ENCODE measurements around the gene MPI. TPM values are rescaled to one million over a fixed set of nuclear protein-coding genes. Genes with fewer than 3 reads are reported as not detected.

MPI gene
- 10 to 100 TPM; 75.7 to 93.3 TPM for total RNA-seq

GRCh38 chr15:74889883-74890664 lies at the start of gene MPI:
MPI (plus strand) TSS chr15:74890042; CDS start chr15:74890074, 32 bp downstream.
- intact Hi-C loops (cut with DNase I, micrococcal nuclease) = loop anchor here (1.0 to 5.0 kb wide), 8 partner anchors 16 to 133 kb away; partner anchors contain the start of genes CSK (in 2 of the 2), SCAMP2 (in 2 of the 2), ULK3 (in 2 of the 2) and COX5A (in 1 of the 2)
- Mint-ChIP-seq H3K27ac (peak within 1 kb of the TSS; percentile 86), H3K36me3 (ENCODE audit: low read depth) (peaks cover 32% of the 10 kb centered on the region), H3K9me3 (ENCODE audit: low read depth) (no peaks in the 10 kb centered on the region), H3K4me1 (peaks cover 46% of the 10 kb centered on the region), H3K27me3 (no peaks in the 10 kb centered on the region), H3K4me3 (peak within 1 kb of the TSS; percentile 73)
- ChIA-PET CTCF (interaction anchor here (0.6 to 2.8 kb wide), 3 partner anchors 11 to 137 kb away, joined by 3 to 22 read pairs (median 3); partner anchors contain the start of gene SCAMP5), POLR2A (interaction anchor here (1.0 kb wide), 2 partner anchors 17 to 20 kb away, joined by 5 to 6 read pairs; partner anchors contain the start of gene FAM219B)
- DNase-seq (peak; percentile 95), ATAC-seq (peak; percentile 98)

GRCh38 chr15:74840851-74841775 lies 48.7 kb upstream of the MPI start:
- ChIA-PET CTCF (interaction anchor here (0.7 to 2.3 kb wide), 5 partner anchors 61 to 145 kb away, joined by 3 to 15 read pairs (median 3); partner anchors contain the start of gene EDC3), POLR2A (no interaction called here)
- DNase-seq (no peak), ATAC-seq (no peak)
- H3K4me3 Mint-ChIP-seq = peak overlapping the region; percentile 90
- H3K27ac Mint-ChIP-seq = peak overlapping the region; percentile 7
- intact Hi-C loops (cut with DNase I, micrococcal nuclease) = loop anchor here (5.0 kb wide), 3 partner anchors 39 to 469 kb away; no protein-coding TSS in a partner anchor
- peaks cover 43% of the 10 kb centered on the region for H3K4me1 Mint-ChIP-seq
- H3K36me3 Mint-ChIP-seq (ENCODE audit: low read depth) = peaks cover 18% of the 10 kb centered on the region
- H3K27me3 Mint-ChIP-seq = no peaks in the 10 kb centered on the region
- no peaks in the 10 kb centered on the region for H3K9me3 Mint-ChIP-seq (ENCODE audit: low read depth)

DNA sequence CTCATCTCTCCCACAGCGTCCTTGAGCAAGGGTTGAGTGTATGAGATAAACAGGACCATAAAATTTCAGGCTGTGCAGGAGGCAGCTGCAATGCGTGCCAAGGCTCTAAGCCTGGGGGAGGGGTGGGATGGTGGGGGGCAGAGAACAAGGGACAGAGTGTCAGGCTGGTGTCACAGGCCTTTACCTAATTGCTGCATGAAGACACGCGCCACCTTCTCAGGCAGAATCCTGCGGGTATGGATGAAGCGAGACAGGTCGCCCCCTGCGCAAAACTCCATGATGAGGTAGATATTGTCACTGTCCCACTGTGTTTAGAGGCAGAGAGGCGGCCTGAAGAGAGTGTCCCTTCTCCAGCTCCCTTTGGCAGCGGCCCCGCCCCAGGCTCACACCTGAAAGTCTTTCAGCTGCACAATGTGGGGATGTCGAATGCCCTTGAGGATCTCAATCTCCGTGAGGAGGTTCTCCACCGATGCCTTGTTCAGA lies 47.9 kb upstream of the MPI start:
- Mint-ChIP-seq H3K27ac (peak overlapping the region; percentile 84), H3K27me3 (no peaks in the 10 kb centered on the region), H3K36me3 (ENCODE audit: low read depth) (peaks cover 21% of the 10 kb centered on the region), H3K4me3 (peak overlapping the region; percentile 90), H3K9me3 (ENCODE audit: low read depth) (no peaks in the 10 kb centered on the region), H3K4me1 (peaks cover 45% of the 10 kb centered on the region)
- POLR2A ChIA-PET = no interaction called here
- intact Hi-C loops (cut with DNase I, micrococcal nuclease) = loop anchor here (1.0 to 5.0 kb wide), 9 partner anchors 40 to 609 kb away; partner anchors contain the start of genes COX5A (in 1 of the 2) and SIN3A (in 1 of the 2)
- CTCF ChIA-PET = interaction anchor here (0.7 to 2.3 kb wide), 7 partner anchors 28 to 146 kb away, joined by 3 to 15 read pairs (median 4); partner anchors contain the start of gene EDC3
- DNase-seq (no peak), ATAC-seq (no peak)

DNA sequence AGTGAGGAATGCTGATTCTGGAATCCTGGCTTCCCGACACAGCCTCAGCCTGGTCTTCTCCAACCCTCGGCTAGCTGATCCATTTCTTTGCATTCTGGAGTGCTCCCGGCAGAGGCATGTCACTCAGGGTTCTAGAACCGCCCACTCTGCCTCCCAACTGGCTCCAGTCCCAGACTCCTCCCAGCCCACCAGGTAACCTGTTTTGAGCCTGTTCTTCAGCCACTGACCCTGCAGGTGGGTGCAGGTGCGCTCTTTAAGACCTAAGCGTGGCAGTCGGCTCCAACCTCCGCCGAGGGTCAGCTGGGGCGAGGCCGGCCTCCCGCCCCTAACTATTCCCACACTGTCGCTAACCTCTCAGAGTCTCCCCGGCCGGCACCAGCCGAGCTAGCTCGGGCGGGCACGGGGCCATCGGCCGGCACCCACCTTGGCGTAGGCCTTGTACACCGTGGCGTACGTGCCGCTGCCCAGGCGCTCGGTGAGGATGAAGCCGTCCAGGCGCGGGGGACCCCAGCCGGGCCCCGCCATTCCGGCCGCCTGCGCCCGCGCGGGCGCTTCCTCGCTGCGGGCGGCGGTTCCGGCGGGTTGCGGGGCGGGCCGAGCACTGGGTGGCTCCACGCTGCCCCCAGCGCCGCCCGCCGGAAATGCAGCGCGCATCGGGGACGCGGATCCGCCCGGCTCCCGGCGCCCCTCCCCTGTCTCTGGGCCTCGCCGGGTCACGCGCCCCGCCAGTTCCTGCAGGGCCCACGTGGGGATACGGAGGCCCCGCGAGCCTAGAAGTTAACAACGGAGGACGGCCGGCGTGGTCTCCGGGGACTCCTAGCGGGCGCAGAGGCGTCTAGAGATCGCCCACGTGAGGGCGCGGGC lies 47.0 kb upstream of the MPI start, which contains the start of gene ULK3:
TSS of gene ULK3 (minus strand) at position 576 of the 864 bp plus-strand sequence. CDS start at position 525, 51 bp downstream.
- H3K27ac Mint-ChIP-seq = peak within 1 kb of the TSS; percentile 90
- H3K9me3 Mint-ChIP-seq (ENCODE audit: low read depth) = no peaks in the 10 kb centered on the region
- H3K4me1 Mint-ChIP-seq = peaks cover 45% of the 10 kb centered on the region
- intact Hi-C loops (cut with DNase I, micrococcal nuclease) = loop anchor here (1.0 to 5.0 kb wide), 20 partner anchors 27 to 608 kb away; partner anchors contain the start of genes COX5A (in 2 of the 2), CLK3 (in 1 of the 2), EDC3 (in 1 of the 2) and FAM219B (in 1 of the 2)
- H3K36me3 Mint-ChIP-seq (ENCODE audit: low read depth) = peaks cover 22% of the 10 kb centered on the region
- ATAC-seq (peak; percentile 85), DNase-seq (peak; percentile 97)
- peak within 1 kb of the TSS; percentile 90 for H3K4me3 Mint-ChIP-seq
- POLR2A ChIA-PET = no interaction called here
- no peaks in the 10 kb centered on the region for H3K27me3 Mint-ChIP-seq
- CTCF ChIA-PET = interaction anchor here (0.7 to 2.3 kb wide), 9 partner anchors 27 to 152 kb away, joined by 3 to 15 read pairs (median 5); partner anchors contain the start of gene SCAMP5

GRCh38 chr15:74843445-74843828 lies 46.4 kb upstream of the MPI start:
- peaks cover 22% of the 10 kb centered on the region for H3K36me3 Mint-ChIP-seq (ENCODE audit: low read depth)
- no peaks in the 10 kb centered on the region for H3K9me3 Mint-ChIP-seq (ENCODE audit: low read depth)
- H3K4me3 Mint-ChIP-seq = peak overlapping the region; percentile 90
- ATAC-seq (no peak), DNase-seq (no peak)
- ChIA-PET POLR2A (no interaction called here), CTCF (interaction anchor here (0.6 to 2.3 kb wide), 9 partner anchors 27 to 152 kb away, joined by 3 to 15 read pairs (median 5); partner anchors contain the start of gene SCAMP5)
- peak overlapping the region; percentile 90 for H3K27ac Mint-ChIP-seq
- intact Hi-C loops (cut with DNase I, micrococcal nuclease) = loop anchor here (1.0 to 5.0 kb wide), 19 partner anchors 27 to 607 kb away; partner anchors contain the start of genes COX5A (in 2 of the 2), CLK3 (in 1 of the 2), EDC3 (in 1 of the 2) and FAM219B (in 1 of the 2)
- H3K27me3 Mint-ChIP-seq = no peaks in the 10 kb centered on the region
- peaks cover 45% of the 10 kb centered on the region for H3K4me1 Mint-ChIP-seq

DNA sequence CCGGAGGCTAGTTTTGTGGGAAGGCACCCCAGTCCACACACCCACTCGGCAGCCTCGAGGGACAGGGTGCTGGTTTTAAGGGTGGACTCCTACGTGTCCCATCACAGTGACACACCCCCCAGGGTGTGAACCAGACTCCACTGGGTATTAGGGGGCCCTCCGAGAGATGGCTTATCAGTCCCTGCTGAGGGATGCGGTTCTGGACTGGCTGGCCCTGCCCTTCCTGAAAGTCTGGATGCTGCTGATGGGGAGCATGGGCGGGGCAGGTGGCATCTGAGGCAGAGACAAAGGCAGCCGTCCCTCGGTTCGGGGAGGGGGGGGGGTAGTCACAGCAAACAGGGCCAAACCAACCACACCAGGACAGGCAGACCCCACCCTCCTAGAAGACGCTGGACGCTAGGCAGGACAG lies 45.9 kb upstream of the MPI start:
- ChIA-PET POLR2A (no interaction called here), CTCF (interaction anchor here (0.6 to 1.5 kb wide), 6 partner anchors 26 to 209 kb away, joined by 3 to 6 read pairs (median 4); partner anchors contain the start of gene SCAMP5)
- DNase-seq = no peak
- ATAC-seq = no peak
- Mint-ChIP-seq H3K4me3 (peak overlapping the region; percentile 90), H3K9me3 (ENCODE audit: low read depth) (no peaks in the 10 kb centered on the region), H3K4me1 (peaks cover 45% of the 10 kb centered on the region), H3K27me3 (no peaks in the 10 kb centered on the region), H3K27ac (peak overlapping the region; percentile 90), H3K36me3 (ENCODE audit: low read depth) (peaks cover 20% of the 10 kb centered on the region)
- intact Hi-C loops (cut with DNase I, micrococcal nuclease) = loop anchor here (1.0 to 5.0 kb wide), 19 partner anchors 26 to 607 kb away; partner anchors contain the start of genes COX5A (in 2 of the 2), CLK3 (in 1 of the 2), EDC3 (in 1 of the 2) and FAM219B (in 1 of the 2)

GRCh38 chr15:74844319-74845207 lies 45.3 kb upstream of the MPI start:
- H3K36me3 Mint-ChIP-seq (ENCODE audit: low read depth) = peaks cover 20% of the 10 kb centered on the region
- peak overlapping the region; percentile 90 for H3K4me3 Mint-ChIP-seq
- no peaks in the 10 kb centered on the region for H3K9me3 Mint-ChIP-seq (ENCODE audit: low read depth)
- ATAC-seq = peak; percentile 4
- no peak for DNase-seq
- H3K4me1 Mint-ChIP-seq = peaks cover 45% of the 10 kb centered on the region
- POLR2A ChIA-PET = interaction anchor here (0.7 kb wide), 1 partner anchor 304 kb away, joined by 3 read pairs; no protein-coding TSS in a partner anchor
- no peaks in the 10 kb centered on the region for H3K27me3 Mint-ChIP-seq
- intact Hi-C loops (cut with DNase I, micrococcal nuclease) = loop anchor here (2.0 to 5.0 kb wide), 4 partner anchors 42 to 472 kb away; no protein-coding TSS in a partner anchor
- CTCF ChIA-PET = interaction anchor here (0.6 to 1.4 kb wide), 13 partner anchors 8 to 357 kb away, joined by 3 to 5 read pairs (median 3); partner anchors contain the start of gene C15orf39
- H3K27ac Mint-ChIP-seq = peak overlapping the region; percentile 96

DNA sequence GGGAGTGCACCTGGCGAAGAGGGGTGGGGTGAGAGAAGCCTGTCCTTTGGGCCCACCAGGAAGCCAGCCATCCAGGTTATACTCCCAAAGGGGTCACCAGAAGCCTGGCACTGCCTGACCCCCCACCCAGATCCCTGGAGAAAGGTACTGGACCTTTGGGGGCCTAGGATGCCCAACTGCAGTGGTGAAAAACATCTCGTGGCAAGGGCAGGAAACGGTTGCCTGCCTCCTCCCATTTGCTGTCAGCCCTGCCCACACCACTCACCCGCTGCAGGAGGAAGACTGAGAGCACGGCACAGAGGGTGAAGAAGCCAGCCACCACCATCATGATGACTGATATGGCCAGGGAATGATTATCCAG lies 44.7 kb upstream of the MPI start:
- ChIA-PET POLR2A (interaction anchor here (0.7 kb wide), 1 partner anchor 305 kb away, joined by 3 read pairs; no protein-coding TSS in a partner anchor), CTCF (interaction anchor here (0.7 to 1.4 kb wide), 11 partner anchors 13 to 356 kb away, joined by 3 to 5 read pairs (median 3); partner anchors contain the start of gene C15orf39)
- H3K4me3 Mint-ChIP-seq = peak overlapping the region; percentile 90
- DNase-seq (peak; percentile 80), ATAC-seq (peak; percentile 69)
- H3K4me1 Mint-ChIP-seq = peaks cover 45% of the 10 kb centered on the region
- peak overlapping the region; percentile 96 for H3K27ac Mint-ChIP-seq
- peaks cover 21% of the 10 kb centered on the region for H3K36me3 Mint-ChIP-seq (ENCODE audit: low read depth)
- intact Hi-C loops (cut with DNase I, micrococcal nuclease) = loop anchor here in 1 of 2 experiments (2.0 kb wide), 1 partner anchor 64 kb away; no protein-coding TSS in a partner anchor
- H3K9me3 Mint-ChIP-seq (ENCODE audit: low read depth) = no peaks in the 10 kb centered on the region
- H3K27me3 Mint-ChIP-seq = no peaks in the 10 kb centered on the region
